Keratinocyte (primary cell): Measurements from ENCODE around the gene CYP27B1. TPM values are rescaled to one million over a fixed set of nuclear protein-coding genes. Genes with fewer than 3 reads are reported as not detected.

ENCODE experiments used
- DNase-seq: peaks from one replicate; pipeline ENCODE4 v3.0.0-alpha.2; 2011; ENCODE audit warnings: low read depth, missing footprints, low spot score
- FAIRE-seq: peaks from 2 replicates; lab custom pipeline; 2011; peaks lifted over from hg19 to GRCh38; lab: Jason Lieb, UNC
- H2AFZ ChIP-seq: 2 replicates; pipeline ENCODE4 v1.6.0; 2012; ENCODE audit warnings: low read length, control low read depth, inconsistent platforms; ENCODE audit not compliant: control insufficient read depth
- H3K27ac ChIP-seq: 2 replicates; pipeline ENCODE4 v1.5.1; 2011; ENCODE audit warnings: low read length; ENCODE audit not compliant: control insufficient read depth, insufficient read depth
- H3K27me3 ChIP-seq: 3 replicates; pipeline ENCODE4 v1.6.0; 2011; ENCODE audit warnings: low read length; ENCODE audit not compliant: control insufficient read depth, insufficient read depth; ENCODE audit errors: extremely low read depth
- H3K36me3 ChIP-seq, 2 experiments: 2 replicates in 1 of 2; 3 replicates in 1 of 2; pipeline ENCODE4 v1.5.1; 2011; ENCODE audit warnings: low read length in 2 of 2, mild to moderate bottlenecking in 1 of 2; ENCODE audit not compliant: control insufficient read depth in 2 of 2, insufficient read depth in 2 of 2; ENCODE audit errors: extremely low read depth in 1 of 2
- H3K4me1 ChIP-seq: 3 replicates; pipeline ENCODE4 v1.5.1; 2011; ENCODE audit warnings: low read length; ENCODE audit not compliant: control insufficient read depth, insufficient read depth; ENCODE audit errors: extremely low read depth
- H3K4me2 ChIP-seq: 3 replicates; pipeline ENCODE4 v1.6.0; 2011; ENCODE audit warnings: low read depth, low read length; ENCODE audit not compliant: control insufficient read depth, insufficient read depth; ENCODE audit errors: extremely low read depth
- H3K4me3 ChIP-seq, 3 experiments: fragments of 200-600 bp in 1 of 3; sonication (generic) in 1 of 3; 2 replicates in 2 of 3; 3 replicates in 1 of 3; pipeline ENCODE4 v1.5.1; 2011 to 2016; ENCODE audit warnings: low read length in 3 of 3, mild to moderate bottlenecking in 3 of 3, control low read depth in 2 of 3, inconsistent platforms in 1 of 3, low read depth in 1 of 3, mixed read lengths in 1 of 3, mixed run types in 1 of 3, moderate library complexity in 1 of 3; ENCODE audit not compliant: control insufficient read depth in 2 of 3, insufficient read depth in 2 of 3; ENCODE audit errors: extremely low read depth in 1 of 3
- H3K79me2 ChIP-seq: 2 replicates; pipeline ENCODE4 v1.6.0; 2012; ENCODE audit warnings: low read length; ENCODE audit not compliant: control insufficient read depth, insufficient read depth
- H3K9ac ChIP-seq: 3 replicates; pipeline ENCODE4 v1.6.0; 2011; ENCODE audit warnings: low read length; ENCODE audit not compliant: control insufficient read depth, insufficient read depth; ENCODE audit errors: extremely low read depth
- H3K9me1 ChIP-seq: 3 replicates; pipeline ENCODE4 v1.6.0; 2011; ENCODE audit warnings: low read length; ENCODE audit not compliant: control insufficient read depth, insufficient read depth; ENCODE audit errors: extremely low read depth
- H3K9me3 ChIP-seq: 2 replicates; pipeline ENCODE4 v1.5.1; 2012; ENCODE audit warnings: low read depth, low read length; ENCODE audit not compliant: control insufficient read depth
- H4K20me1 ChIP-seq: 3 replicates; pipeline ENCODE4 v1.6.0; 2011; ENCODE audit warnings: low read length; ENCODE audit not compliant: control insufficient read depth, insufficient read depth; ENCODE audit errors: extremely low read depth
- EZH2 ChIP-seq: IDR thresholded peaks from one replicate; pipeline ENCODE4 v1.6.1; 2012; ENCODE audit warnings: inconsistent platforms, mild to moderate bottlenecking, low read length, moderate library complexity
- dilution Hi-C: fragments of 300-500 bp; cut with MboI; formaldehyde crosslinking; loops from one replicate; pipeline ENCODE4 v1.7.0; 2020; ENCODE audit warnings: low sequenced_read_pairs; ENCODE audit not compliant: extremely low pct_ligation_motif_present
- polyA plus RNA-seq, 5 experiments: library from polyadenylated mRNA; depleted of rRNA in 3 of 5; stranded (reverse) in 3 of 5; stranded (forward) in 1 of 5; unstranded in 1 of 5; fragments of >200 nt; gene quantifications; 1 replicate in 1 of 5; 2 replicates in 3 of 5; 3 replicates in 1 of 5; pipeline versions ENCODE4 v1.2.1 to v1.2.3, GENCODE V29; 2011 to 2012; ENCODE audit warnings: missing spikeins in 2 of 5, low read depth in 1 of 5, low replicate concordance in 1 of 5
- TF ChIP-seq, protein P1 (sequence below), 3 experiments: IDR thresholded peaks in 1 of 3; conservative IDR thresholded peaks in 1 of 3; optimal IDR thresholded peaks in 1 of 3; 2 replicates in 2 of 3; 3 replicates in 1 of 3; pipeline versions ENCODE3 to v1.5.1; 2011; ENCODE audit warnings: low read length in 3 of 3, mild to moderate bottlenecking in 3 of 3, moderate library complexity in 2 of 3, control low read depth in 1 of 3, inconsistent platforms in 1 of 3; ENCODE audit not compliant: insufficient read depth in 2 of 3; ENCODE audit errors: extremely low read depth in 1 of 3

Gene CYP27B1
- polyA plus RNA-seq, 1 donor (not counting 4 experiments of a cell fraction or from before 2014, with no cell fraction given): 33.6 TPM

DNA sequence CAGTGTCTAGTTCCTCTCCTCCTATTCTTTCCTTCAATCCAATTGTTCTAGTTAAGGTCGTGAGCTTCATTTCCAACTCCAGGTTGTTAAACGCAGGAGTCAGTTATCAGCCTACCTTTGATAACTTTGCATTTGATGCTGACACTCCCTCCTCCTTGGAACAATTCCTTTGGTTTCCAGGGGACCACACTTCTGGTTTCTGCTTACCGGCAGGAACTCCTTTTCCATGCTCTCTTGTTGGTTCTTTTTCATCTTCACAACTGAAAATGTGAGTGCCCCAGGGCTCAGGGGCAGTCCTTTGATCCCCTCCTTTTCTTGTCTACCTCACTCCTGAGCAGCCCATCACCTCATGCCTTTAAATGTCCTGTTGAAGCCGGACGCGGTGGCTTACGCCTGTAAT is 10.5 kb upstream of the CYP27B1 start:
- Histone ChIP-seq H3K27ac (no peak overlapping the region), H3K27me3 (no peaks in the 10 kb centered on the region), H3K9me1 (no peaks in the 10 kb centered on the region), H3K4me3 (no peak overlapping the region), H3K79me2 (peaks cover 3% of the 10 kb centered on the region), H3K4me2 (no peak overlapping the region), H2AFZ (no peak overlapping the region), H3K9ac (no peak overlapping the region), H4K20me1 (no peaks in the 10 kb centered on the region), H3K9me3 (no peaks in the 10 kb centered on the region), H3K4me1 (no peaks in the 10 kb centered on the region), H3K36me3 (peaks cover 5 to 11% of the 10 kb centered on the region in 2 experiments)
- TF ChIP-seq, protein P1, sequence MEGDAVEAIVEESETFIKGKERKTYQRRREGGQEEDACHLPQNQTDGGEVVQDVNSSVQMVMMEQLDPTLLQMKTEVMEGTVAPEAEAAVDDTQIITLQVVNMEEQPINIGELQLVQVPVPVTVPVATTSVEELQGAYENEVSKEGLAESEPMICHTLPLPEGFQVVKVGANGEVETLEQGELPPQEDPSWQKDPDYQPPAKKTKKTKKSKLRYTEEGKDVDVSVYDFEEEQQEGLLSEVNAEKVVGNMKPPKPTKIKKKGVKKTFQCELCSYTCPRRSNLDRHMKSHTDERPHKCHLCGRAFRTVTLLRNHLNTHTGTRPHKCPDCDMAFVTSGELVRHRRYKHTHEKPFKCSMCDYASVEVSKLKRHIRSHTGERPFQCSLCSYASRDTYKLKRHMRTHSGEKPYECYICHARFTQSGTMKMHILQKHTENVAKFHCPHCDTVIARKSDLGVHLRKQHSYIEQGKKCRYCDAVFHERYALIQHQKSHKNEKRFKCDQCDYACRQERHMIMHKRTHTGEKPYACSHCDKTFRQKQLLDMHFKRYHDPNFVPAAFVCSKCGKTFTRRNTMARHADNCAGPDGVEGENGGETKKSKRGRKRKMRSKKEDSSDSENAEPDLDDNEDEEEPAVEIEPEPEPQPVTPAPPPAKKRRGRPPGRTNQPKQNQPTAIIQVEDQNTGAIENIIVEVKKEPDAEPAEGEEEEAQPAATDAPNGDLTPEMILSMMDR (optimal IDR thresholded peaks at IDR 0.05 in 1 of 3, IDR thresholded peaks at IDR 0.05 in 1 of 3, conservative IDR thresholded peaks at IDR 0.05 in 1 of 3; ENCODE audit: extremely low read depth in 1 of 3, insufficient read depth in 2 of 3, low read length in 3 of 3): no peak
- no peak for TF ChIP-seq EZH2
- FAIRE-seq: no peak
- dilution Hi-C loops: no loop called here
- DNase-seq: no peak

DNA sequence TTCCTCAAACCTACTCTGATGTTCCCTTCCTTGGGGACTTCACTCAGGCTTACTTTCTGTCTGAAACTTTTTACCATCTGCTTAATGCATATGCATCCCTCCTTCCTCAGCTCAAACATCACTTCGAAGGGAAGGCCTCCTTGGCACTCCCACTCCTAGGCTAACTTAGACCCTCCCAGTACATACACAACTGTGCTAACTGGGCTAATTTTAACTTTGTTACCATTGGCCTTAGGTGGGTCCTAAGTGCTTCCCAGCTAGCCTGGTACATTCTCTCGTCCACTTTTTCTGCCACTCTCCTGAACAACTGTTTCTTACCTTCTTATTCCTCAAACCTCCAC is 9.3 kb upstream of the CYP27B1 start:
- FAIRE-seq: no peak
- no peaks in the 10 kb centered on the region for H4K20me1 ChIP-seq
- dilution Hi-C loops: no loop called here

More for the DNA sequence above, 9.3 kb upstream of the CYP27B1 start:
- Histone ChIP-seq H3K4me2 (no peak overlapping the region), H3K4me1 (peaks cover 4% of the 10 kb centered on the region), H2AFZ (no peak overlapping the region), H3K27me3 (no peaks in the 10 kb centered on the region), H3K4me3 (no peak overlapping the region), H3K79me2 (peaks cover 6% of the 10 kb centered on the region), H3K27ac (no peak overlapping the region), H3K9ac (no peak overlapping the region), H3K36me3 (peaks cover 5 to 11% of the 10 kb centered on the region in 2 experiments), H3K9me3 (no peaks in the 10 kb centered on the region), H3K9me1 (no peaks in the 10 kb centered on the region)
- no peak for DNase-seq
- no peak for TF ChIP-seq EZH2
- TF ChIP-seq, protein P1 (optimal IDR thresholded peaks at IDR 0.05 in 1 of 3, IDR thresholded peaks at IDR 0.05 in 1 of 3, conservative IDR thresholded peaks at IDR 0.05 in 1 of 3; ENCODE audit: extremely low read depth in 1 of 3, insufficient read depth in 2 of 3, low read length in 3 of 3): no peak
